RKO (cell line): Measurements from ENCODE around the gene ARFGEF3.

Source experiments
- DNase-seq: peaks from one replicate; pipeline ENCODE4 v3.0.0-alpha.2; 2016; ENCODE audit warnings: low spot score

Gene ARFGEF3

DNA sequence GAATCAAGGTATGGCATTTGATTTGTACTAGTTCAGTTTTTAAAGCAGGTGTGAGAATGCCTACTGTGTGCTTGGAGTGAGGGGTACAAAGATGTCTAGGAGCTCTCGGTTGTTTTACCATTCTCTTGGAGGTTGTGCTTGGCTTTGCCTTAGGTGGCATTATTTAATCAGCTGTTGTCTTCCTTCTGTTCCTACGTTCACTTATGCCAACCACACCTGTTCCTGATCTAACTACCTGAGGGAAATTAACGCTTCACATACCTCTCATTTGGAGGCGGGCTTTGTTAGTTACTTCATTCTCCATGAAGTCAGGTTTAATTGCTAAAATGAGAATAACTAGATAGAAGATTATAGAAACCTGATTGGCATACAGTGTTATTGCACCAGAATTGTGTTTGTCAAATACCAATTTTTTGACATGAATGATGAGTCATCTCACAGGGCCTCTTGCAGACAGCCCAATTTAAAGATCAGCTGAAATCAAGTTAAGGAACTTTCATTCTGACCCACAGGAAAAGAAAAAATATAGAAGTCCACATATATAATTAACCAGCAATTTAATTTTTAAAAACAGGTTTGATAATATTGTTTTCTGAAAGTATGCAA, 81.4 kb downstream of the ARFGEF3 start:
- DNase-seq: no peak

DNA sequence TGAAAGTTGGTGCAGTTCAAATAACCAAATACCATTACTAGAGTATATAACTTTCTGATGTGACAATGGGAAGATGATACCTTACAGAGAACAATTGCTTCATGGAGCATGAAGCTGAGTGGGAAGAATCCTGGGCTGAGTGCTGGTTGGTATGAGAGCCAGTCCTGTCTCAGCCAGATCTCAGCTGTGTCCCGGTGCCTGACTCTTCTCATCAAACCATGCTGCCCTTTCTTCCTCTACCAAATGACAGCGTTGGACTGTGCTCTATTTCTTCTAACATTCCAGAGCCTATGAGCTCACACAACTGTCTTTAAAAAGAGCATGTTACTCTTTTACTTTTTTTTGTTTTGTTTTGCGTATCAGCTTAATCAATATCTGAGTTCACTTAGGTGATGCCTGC, 84.0 kb downstream of the ARFGEF3 start:
- no peak for DNase-seq

DNA sequence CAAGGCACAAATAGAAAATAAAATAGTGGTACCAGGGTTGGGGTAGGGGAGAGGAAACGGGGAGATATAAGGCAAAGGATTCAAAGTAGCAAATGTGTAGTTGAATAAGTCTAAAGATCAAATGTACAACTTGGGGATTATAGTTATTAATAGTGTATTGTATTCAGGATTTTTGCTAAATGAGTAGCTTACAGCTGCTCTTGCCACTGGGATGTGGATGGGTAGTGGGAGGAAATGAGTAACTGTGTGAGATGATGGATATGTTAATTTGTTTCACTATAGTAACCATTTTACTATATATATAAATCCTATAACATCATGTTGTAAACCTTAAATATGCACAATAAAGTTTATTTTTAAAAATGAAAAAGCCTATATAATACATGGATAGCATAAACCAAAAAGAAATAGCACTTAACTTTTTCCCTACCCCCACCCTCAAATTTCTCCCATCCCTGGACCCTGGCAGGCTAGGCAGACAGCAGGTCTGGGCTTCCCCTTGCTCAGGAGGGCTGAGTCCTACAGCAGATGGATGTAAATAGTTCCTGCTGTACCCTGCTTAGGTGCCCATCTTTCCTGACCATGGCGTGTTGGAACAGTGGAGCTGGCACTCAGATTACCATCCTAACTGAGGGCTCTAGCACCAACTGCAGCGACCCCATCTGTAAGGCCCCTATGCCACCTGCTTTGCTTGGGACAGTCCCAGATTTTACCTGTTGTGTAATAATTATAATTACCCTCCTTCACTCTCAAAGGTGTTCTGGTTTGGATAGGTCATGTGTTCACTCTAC, 85.1 kb downstream of the ARFGEF3 start:
- no peak for DNase-seq

DNA sequence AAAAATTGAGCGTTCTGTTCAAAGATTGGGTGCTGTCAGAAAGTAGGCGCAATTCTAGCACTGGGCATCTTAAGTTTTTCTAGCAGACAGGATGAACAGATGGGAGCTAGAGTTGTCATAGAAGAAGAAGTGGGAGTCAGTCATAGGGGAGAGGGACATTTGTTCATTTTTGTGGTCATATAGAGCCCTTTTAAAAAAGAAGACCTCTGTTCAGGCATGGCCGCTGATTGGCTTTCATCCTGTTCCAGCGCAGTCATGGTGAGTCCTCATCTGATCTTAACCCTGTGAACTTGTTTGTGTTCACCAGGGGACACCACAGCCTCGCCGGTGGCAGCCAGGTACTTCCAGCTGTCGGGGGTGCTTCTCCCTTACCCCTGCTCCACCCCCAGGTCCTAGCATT, 86.3 kb downstream of the ARFGEF3 start:
- no peak for DNase-seq

DNA sequence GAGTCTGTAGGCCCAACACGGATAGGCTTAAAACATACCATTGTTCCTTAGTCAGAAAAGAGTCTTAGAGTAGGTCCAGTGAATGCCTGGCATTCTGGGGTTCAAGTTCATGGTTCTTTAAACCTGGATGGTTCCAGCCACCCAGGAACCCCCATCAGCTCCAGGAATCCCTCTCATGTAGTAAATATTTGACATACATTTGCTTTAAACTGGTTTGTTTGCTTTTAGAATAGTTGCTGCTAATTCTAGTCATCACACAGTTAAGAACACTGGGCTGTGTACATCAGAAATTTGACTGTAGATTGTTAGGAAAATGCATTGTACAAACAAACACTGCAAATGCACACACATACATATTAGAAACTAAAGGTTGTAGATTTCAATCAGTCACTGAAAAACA, 87.1 kb downstream of the ARFGEF3 start:
- no peak for DNase-seq

- no peak for DNase-seq
Measured at GRCh38 chr6:138250053-138250452, 88.3 kb downstream of the ARFGEF3 start.

DNA sequence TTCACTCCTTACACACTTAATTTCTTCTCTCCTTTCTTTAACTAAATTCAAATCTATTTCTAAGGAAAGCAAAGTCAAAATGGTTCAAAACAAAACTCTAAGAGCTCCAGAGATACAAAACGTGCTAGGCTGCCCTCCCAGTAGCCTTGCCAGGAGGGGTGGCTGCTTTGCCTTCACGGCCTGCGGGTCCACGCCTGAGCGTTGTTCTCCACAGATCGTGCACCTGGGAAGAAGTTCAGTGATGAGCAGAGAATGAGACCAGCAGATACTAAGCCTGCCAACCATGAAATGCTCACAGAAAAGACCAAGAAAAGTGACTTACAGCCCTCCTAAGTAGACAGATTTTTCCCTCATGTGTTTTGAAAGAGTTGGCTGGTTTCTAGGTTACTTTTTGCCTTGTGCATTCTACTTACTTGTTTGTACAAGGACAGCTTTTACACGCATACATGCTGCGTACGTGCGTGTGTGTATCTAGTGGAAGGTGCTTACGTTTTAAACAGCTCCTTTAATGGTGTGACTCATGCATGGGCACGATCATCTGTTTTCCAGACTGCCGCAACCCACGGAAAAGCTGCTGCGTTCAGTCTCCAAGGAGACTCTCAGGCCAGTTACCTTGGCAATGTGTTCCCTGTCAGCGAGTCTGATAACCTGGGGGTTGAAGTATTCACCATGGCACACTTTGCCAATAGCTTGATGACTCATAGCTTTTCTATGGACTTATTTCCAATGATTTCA, 88.9 kb downstream of the ARFGEF3 start:
- no peak for DNase-seq

GRCh38 chr6:138253731-138254130, 92.0 kb downstream of the ARFGEF3 start:
- no peak for DNase-seq

DNA sequence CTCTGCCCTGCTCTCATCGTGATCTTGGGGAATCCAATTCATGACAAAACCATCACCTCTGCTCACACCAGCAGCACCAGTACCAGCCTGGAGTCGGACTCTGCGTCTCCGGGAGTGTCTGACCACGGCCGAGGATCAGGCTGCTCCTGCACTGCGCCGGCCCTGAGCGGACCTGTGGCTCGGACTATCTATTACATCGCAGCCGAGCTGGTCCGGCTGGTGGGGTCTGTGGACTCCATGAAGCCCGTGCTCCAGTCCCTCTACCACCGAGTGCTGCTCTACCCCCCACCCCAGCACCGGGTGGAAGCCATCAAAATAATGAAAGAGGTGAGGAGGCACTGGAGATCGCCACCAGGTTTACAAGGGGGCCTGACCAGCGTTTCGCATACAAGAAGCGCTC, 93.7 kb downstream of the ARFGEF3 start:
- DNase-seq: no peak

DNA sequence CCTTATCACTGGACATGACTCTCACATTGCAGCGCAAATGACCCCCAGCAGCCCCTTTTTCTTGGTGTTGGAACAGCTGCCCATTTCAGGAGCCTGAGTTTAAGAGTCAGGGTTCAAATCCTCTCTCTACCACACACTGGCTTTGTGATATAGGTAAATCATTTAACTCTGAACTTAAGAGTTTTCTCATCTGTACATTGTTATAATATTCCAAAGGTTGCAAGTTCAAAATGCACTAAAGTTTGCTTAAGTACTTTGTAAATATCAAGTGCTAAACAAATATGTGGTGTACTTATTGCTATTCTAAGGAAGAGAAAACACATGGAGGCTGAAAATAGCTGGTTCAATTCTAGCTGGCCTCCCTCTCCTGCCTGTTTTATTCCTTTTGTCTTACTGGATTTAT, 95.9 kb downstream of the ARFGEF3 start:
- no peak for DNase-seq

GRCh38 chr6:138258197-138258596, 96.5 kb downstream of the ARFGEF3 start:
- DNase-seq: no peak

GRCh38 chr6:138258991-138259390, 97.3 kb downstream of the ARFGEF3 start:
- no peak for DNase-seq

DNA sequence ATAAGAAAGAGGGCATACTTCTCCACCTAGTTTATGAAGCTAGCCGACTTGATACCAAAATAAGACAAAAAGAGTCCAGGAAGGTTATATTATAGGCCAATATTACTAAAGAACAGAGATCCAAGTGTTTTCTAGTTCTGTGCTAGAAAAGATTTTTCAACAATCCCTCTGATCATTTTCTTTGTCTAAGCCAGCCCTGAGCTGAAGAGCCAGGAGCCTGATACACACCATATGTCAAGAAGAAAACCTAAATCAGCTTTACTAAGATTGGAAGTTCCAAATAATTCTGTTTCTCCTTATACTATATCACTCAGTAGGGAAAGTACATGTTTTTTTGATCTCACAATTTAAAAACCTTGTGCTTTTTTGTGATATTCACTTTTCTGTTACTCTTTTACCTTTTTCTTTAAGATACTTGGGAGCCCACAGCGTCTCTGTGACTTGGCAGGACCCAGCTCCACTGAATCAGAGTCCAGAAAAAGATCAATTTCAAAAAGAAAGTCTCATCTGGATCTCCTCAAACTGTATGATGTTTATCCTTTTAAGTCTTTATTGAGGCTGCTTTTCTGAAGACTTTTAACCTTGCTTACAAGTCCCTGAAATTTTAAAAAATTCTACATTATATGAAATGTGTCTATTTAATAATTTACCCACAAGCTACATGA, 99.5 kb downstream of the ARFGEF3 start:
- DNase-seq: no peak

GRCh38 chr6:138263963-138264362, 102.2 kb downstream of the ARFGEF3 start:
- no peak for DNase-seq

- no peak for DNase-seq
Measured at GRCh38 chr6:138264372-138264880, 102.7 kb downstream of the ARFGEF3 start.

- no peak for DNase-seq
Measured at GRCh38 chr6:138266095-138266494, 104.4 kb downstream of the ARFGEF3 start.

- no peak for DNase-seq
Measured at GRCh38 chr6:138267971-138268895, 106.5 kb downstream of the ARFGEF3 start.

- no peak for DNase-seq
Measured at GRCh38 chr6:138271451-138271850, 109.7 kb downstream of the ARFGEF3 start.

DNA sequence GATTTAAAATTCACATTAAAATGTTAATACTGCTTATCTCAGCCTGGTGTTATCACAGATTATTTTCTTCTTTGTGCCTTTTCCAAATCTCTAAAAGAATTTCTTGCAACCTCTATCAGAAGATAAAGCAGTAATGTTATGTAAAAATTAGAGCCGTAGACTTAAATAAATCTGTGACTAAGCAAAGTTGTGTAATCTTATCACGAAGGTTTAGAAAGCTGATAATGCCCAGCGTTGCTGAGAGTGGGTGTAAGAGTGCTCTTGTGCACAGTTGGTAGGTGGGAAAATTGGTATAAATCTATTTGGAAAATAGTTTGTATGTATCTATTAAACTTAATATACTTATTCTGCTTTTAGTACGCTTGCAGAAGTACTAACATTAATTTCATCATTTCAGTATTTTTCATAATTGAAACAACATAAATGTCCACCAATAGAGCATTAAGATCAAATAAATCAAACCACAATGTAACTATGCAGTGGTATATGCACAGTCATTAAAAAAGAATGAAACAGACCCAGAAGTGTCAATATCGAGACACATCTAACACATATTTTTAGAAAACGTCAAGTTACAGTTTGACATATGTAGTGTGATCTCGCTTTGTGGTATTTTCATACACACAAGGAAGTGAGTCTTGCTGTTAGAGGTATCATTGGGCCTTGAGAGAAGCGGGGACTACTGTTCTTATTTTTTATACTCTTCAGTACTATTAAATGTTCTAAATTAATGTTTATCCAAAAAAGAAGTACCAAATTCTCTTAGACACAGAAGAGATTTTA, 111.0 kb downstream of the ARFGEF3 start:
- DNase-seq: no peak

- no peak for DNase-seq
Measured at GRCh38 chr6:138275976-138276375, 114.2 kb downstream of the ARFGEF3 start.
